M059J (cell line): ENCODE data around the gene KDM4E. TPM values are rescaled to one million over a fixed set of nuclear protein-coding genes. Genes with fewer than 3 reads are reported as not detected.
"Not testable (repeated sequence)": the region's sequence is repeated elsewhere in the genome, so short reads cannot be mapped to it uniquely, and the experiment has no call there.

Experiments used
- DNase-seq: peaks from one replicate; pipeline ENCODE4 v3.0.0-alpha.2; 2012; ENCODE audit warnings: low read depth
- total RNA-seq: library from RNA; depleted of rRNA; stranded (reverse); fragments of >200 nt; shearing (Covaris generic); gene quantifications from 2 replicates; pipeline ENCODE4 v1.2.3, GENCODE V29; 2014; rRNA removed

KDM4E gene
- total RNA-seq, result not detected in 2 replicates

- no peak for DNase-seq
These were observed at the start of gene KDM4E for GRCh38 chr11:95024958-95025357. TSS of gene KDM4E (plus strand) at chr11:95025258. CDS start at chr11:95025558, 300 bp downstream.

GRCh38 chr11:94975599-94975998, 49.5 kb upstream of the KDM4E start:
- no peak for DNase-seq

GRCh38 chr11:94987378-94987777, 37.7 kb upstream of the KDM4E start:
- no peak for DNase-seq

GRCh38 chr11:94988748-94989147, 36.3 kb upstream of the KDM4E start:
- DNase-seq, result no peak

GRCh38 chr11:94993400-94993943, 31.6 kb upstream of the KDM4E start:
- no peak for DNase-seq

GRCh38 chr11:94997437-94997836, 27.6 kb upstream of the KDM4E start:
- no peak for DNase-seq

GRCh38 chr11:94998285-94998684, 26.8 kb upstream of the KDM4E start:
- no peak for DNase-seq

- no peak for DNase-seq
These were observed 21.3 kb upstream of the KDM4E start for GRCh38 chr11:95003716-95004115.

- no peak for DNase-seq
These were observed 19.4 kb upstream of the KDM4E start for GRCh38 chr11:95005642-95006041.

- DNase-seq, result no peak
These were observed 13.7 kb upstream of the KDM4E start for GRCh38 chr11:95011376-95011775.

GRCh38 chr11:95014184-95014821, 10.8 kb upstream of the KDM4E start:
- DNase-seq, result no peak

GRCh38 chr11:95016139-95016538, 8.9 kb upstream of the KDM4E start:
- peak; percentile 9 for DNase-seq

GRCh38 chr11:95021468-95021867, 3.6 kb upstream of the KDM4E start:
- DNase-seq, result not testable (repeated sequence)

GRCh38 chr11:95025594-95025993, 536 bp downstream of the KDM4E start:
- DNase-seq, result not testable (repeated sequence)

- no peak for DNase-seq
These were observed 3.3 kb downstream of the KDM4E start for GRCh38 chr11:95028357-95028756.

GRCh38 chr11:95033051-95033450, 8.0 kb downstream of the KDM4E start:
- no peak for DNase-seq

- DNase-seq, result no peak
These were observed 10.3 kb downstream of the KDM4E start for GRCh38 chr11:95035316-95035715.

GRCh38 chr11:95037356-95038035, 12.4 kb downstream of the KDM4E start:
- not testable (repeated sequence) for DNase-seq

- DNase-seq, result no peak
These were observed 17.2 kb downstream of the KDM4E start for GRCh38 chr11:95042239-95042638.

GRCh38 chr11:95042906-95043305, 17.8 kb downstream of the KDM4E start:
- no peak for DNase-seq

- no peak for DNase-seq
These were observed 19.0 kb downstream of the KDM4E start for GRCh38 chr11:95044010-95044409.

- no peak for DNase-seq
These were observed 20.8 kb downstream of the KDM4E start for GRCh38 chr11:95045812-95046211.

GRCh38 chr11:95049122-95049521, 24.1 kb downstream of the KDM4E start, which contains the start of gene KDM4F:
TSS of gene KDM4F (plus strand) at chr11:95049422.
- DNase-seq, result not testable (repeated sequence)
